CD4-positive, alpha-beta T cell treated with Interleukin-17A for 4 hours (primary cell): ENCODE data around the gene CD84.
"Not testable (repeated sequence)": the region's sequence is repeated elsewhere in the genome, so short reads cannot be mapped to it uniquely, and the experiment has no call there.

Experiments
- DNase-seq: peaks from one replicate; pipeline ENCODE4 v3.0.0-alpha.2; 2020; ENCODE audit warnings: mixed read lengths

CD84 gene

GRCh38 chr1:160539990-160540858, 39.1 kb downstream of the CD84 start:
- DNase-seq, result peak; percentile 62

GRCh38 chr1:160539684-160539989, 39.7 kb downstream of the CD84 start:
- no peak for DNase-seq

- no peak for DNase-seq
Measured at GRCh38 chr1:160538985-160539651, 40.2 kb downstream of the CD84 start.

- DNase-seq, result no peak
Measured at GRCh38 chr1:160537714-160538665, 41.3 kb downstream of the CD84 start.

- DNase-seq, result no peak
Measured at GRCh38 chr1:160534823-160535605, 44.3 kb downstream of the CD84 start.

- not testable (repeated sequence) for DNase-seq
Measured at GRCh38 chr1:160532557-160532813, 46.8 kb downstream of the CD84 start.

- DNase-seq, result not testable (repeated sequence)
Measured at GRCh38 chr1:160531809-160532556, 47.3 kb downstream of the CD84 start.

GRCh38 chr1:160529401-160529952, 49.8 kb downstream of the CD84 start:
- peak; percentile 19 for DNase-seq

- not testable (repeated sequence) for DNase-seq
Measured at GRCh38 chr1:160523789-160524188, 55.5 kb downstream of the CD84 start.

- peak; percentile 73 for DNase-seq
Measured at GRCh38 chr1:160522622-160523345, 56.5 kb downstream of the CD84 start, which contains the start of gene SLAMF6. SLAMF6 (minus strand) TSS chr1:160523255; CDS start chr1:160523192, 63 bp downstream.

GRCh38 chr1:160522136-160522535, 57.2 kb downstream of the CD84 start:
- no peak for DNase-seq

GRCh38 chr1:160521554-160521953, 57.7 kb downstream of the CD84 start:
- no peak for DNase-seq

- DNase-seq, result no peak
Measured at GRCh38 chr1:160520999-160521398, 58.3 kb downstream of the CD84 start.

- DNase-seq, result no peak
Measured at GRCh38 chr1:160520582-160520981, 58.7 kb downstream of the CD84 start.

GRCh38 chr1:160519642-160520435, 59.5 kb downstream of the CD84 start:
- peak; percentile 57 for DNase-seq

GRCh38 chr1:160517519-160517918, 61.8 kb downstream of the CD84 start:
- DNase-seq, result not testable (repeated sequence)

- DNase-seq, result not testable (repeated sequence)
Measured at GRCh38 chr1:160515908-160516307, 63.4 kb downstream of the CD84 start.

GRCh38 chr1:160504651-160505050, 74.6 kb downstream of the CD84 start:
- no peak for DNase-seq

GRCh38 chr1:160503087-160503486, 76.2 kb downstream of the CD84 start:
- no peak for DNase-seq
